GM18505 (cell line): Measurements from ENCODE around the gene PARP2.

Experiments used
- ATAC-seq: cut with Tn5 transposase; IDR thresholded peaks from one replicate; pipeline ENCODE4 v1.9.1; 2021; ENCODE audit not compliant: unreplicated experiment
- POLR2A ChIP-seq: IDR thresholded peaks from 4 replicates; pipeline ENCODE4 v1.6.1; 2011; ENCODE audit warnings: borderline replicate concordance; ENCODE audit not compliant: insufficient read depth, insufficient read length; ENCODE audit errors: extremely low read depth

PARP2 gene

DNA sequence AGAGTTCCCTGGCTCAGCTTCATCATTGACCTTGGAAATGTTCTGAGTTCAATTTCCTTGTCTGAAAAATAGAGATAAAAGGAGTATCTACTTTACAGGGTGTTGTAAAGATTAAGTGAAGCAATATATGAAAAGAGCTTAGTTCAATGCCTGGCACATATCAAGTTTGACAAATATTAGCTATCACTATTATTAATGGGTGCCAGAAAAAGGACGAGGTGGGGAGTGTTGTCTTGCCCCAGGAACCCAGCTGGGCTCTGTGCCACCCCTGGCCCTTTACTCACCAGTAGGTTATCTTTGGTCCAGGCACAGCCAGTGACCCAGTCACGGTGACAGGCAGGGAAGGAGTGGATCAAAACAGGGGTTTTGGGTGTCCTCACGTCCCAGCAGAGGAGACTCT is 32.0 kb downstream of the PARP2 start:
- ATAC-seq = no peak
- TF ChIP-seq POLR2A = no peak

DNA sequence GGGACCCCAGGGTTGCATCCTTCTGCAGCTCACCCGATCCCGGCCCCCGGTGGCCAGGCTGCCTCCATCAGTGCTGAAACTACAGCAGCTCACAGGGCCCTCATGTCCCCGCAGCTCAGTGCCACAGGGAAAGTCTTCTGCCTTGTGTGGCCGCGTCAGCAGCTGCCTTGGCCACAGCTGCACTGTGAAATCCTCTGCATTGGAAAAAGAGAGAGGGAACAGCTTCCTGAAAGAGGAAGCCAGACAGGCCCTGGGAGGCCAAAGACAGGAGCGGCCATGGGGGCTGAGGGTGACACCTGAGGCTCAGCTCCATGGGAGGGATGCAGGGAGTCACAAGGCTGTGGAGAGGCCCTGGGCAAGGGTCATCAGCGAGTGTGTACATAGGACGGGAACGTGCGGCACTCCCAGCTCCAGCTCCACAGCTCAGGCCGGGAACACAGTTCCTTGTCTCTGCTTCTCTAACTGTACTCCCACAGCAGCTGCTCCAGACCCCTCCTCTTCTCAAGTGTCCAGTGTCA is 32.7 kb downstream of the PARP2 start:
- ATAC-seq = no peak
- TF ChIP-seq POLR2A = no peak

DNA sequence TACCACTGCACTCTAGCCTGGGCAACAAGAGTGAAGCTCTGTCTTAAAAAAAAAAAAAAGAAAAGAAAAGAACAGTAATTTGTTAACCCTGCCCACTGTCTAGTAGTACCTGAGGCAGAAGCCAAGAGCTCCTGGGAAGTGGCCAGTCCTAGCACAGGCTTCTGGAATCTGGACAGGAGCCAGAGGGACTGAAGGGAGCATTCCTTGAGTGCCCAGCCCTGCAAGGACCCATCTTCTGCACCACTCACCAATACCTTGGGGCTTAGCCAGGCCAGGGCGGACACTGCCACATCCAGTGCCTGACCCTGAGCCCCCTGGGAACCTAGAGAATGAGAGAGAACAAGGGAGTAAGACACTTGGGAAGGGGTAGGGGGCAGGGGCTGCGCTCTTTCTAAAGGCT is 33.7 kb downstream of the PARP2 start:
- no peak for TF ChIP-seq POLR2A
- no peak for ATAC-seq

DNA sequence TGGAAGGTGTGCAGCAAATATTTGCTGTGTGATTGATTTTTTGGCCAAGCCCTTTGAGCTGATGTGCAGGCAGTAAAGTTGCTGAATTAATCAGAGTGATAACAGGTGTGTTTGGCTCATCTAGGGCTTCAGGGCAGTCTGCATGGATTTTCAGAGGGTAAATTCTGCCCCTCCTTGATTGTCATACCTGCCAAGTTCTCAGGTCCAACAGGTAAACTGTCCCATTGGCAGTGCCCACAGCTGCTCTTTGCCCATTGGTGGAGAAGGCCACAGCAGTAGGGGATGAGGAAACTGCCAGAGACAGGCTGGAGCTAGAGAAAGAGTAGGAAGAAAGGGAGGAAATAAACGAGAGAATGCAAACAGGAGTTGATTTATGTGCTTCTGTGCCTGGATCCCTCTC is 36.3 kb downstream of the PARP2 start:
- no peak for TF ChIP-seq POLR2A
- no peak for ATAC-seq

DNA sequence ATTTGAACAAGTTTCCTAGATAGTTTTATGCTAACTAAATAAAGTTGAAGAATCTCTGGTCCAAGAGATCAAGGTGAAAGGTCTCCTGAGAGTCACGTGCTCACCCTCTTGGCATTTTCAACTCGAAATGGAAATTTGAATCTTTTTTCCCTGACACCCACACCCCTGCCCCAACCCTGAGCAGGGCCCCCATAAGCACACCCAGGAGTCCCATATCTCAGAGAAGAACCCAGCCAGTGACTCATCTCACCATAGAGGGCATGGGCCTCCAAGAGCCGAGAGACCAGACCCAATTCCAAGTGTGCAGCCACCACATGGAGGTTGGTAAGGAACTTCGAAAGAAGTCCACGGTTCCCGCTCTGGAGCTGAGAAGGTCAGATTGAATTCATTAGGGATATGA is 37.2 kb downstream of the PARP2 start:
- no peak for TF ChIP-seq POLR2A
- no peak for ATAC-seq

DNA sequence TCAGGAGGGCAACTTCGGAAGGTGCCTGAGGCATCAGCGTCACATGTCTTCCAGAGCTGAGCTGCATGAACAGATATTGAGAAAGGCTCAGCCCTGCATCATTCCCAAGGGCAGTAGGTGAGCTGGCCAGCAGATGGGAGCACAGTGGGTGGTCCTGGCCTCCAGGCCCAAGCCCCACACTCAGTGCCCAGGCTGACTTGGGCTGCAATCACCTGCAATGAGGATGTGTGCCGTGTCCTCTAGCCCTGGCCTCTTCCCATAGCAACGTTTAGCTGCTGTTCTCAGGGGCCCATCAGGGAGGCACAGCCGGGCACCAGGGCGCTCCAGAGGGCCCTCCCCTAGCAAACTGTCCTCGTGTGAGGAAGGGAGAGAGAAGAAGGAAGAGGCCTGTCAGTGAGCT is 37.9 kb downstream of the PARP2 start:
- no peak for TF ChIP-seq POLR2A
- ATAC-seq = no peak

DNA sequence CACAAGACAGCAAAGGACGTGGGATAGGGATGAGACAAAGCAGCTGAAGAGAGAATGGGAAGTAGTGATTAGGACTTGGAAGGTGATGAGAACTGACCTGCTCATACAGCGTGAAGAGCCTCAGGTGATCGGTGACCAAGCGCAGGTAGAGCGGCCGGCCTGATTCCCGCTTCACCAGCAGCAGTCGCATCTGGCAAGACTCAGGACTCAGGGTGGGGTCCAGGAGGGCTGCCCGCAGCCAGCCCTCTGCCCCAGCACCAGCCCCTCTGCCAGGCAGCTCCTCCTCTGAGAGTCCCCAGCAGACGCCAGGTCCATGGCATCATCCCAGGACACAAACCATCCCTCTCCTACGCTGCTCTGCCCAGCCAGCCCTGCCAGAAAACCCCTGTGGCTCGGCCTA is 39.1 kb downstream of the PARP2 start:
- ATAC-seq = no peak
- TF ChIP-seq POLR2A = no peak

DNA sequence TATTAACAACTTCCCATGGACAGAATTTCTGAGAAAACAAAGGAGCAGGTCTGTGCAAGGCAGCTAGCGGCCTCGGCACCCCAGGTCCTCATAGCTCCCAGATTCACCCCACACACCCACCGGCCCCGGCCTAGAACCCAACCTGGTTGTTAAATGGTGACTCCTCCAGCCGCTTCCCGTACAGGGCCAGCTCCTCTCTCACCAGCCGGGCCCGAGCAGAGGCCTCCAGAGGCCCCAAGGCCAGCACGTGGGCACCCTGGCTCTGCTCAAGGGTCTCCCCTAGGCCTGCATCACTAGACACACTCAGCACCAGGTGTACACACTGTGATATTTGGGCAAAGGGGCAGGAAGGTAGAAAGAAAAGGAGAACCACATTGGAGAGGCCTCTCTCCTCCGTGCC is 39.6 kb downstream of the PARP2 start:
- no peak for ATAC-seq
- TF ChIP-seq POLR2A = no peak

DNA sequence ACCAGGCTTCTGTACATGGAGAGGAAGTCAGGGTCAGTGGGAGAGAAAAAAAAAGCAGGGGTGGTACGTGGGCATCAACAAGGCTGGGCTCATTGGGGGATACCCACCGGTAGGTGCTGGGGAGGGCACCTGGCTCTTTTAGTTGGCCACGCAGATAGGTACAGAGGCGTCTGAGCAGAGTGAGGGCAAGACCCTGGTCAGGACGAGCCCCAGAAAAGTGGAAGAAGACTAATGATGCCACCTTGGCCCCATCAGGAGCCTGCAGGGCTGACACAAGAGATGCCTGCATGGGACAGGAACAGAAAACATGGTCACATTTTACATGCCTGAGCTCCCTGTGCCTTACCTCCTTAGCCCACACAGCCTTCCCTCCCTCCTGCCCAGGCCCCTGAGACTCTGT is 40.2 kb downstream of the PARP2 start:
- ATAC-seq = no peak
- TF ChIP-seq POLR2A = no peak

DNA sequence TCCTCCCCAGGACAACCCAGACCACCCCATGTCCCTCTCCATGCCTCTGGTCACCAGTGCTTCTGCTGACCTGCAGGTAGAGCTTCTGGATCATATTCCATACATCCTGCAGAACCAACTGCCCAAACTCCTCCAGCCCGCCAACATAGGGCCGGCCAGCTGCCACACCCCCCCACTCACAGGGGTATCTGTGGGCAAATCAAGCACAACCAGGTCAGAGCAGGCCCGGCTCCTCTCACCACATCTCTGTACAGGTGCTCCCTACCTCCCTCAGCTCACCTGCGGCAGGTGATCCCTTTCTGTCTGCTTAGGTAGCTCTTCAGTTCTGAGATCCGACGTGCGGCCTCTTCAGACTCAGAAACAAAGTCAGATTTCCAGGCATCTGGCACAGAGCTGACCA is 40.9 kb downstream of the PARP2 start:
- ATAC-seq = no peak
- no peak for TF ChIP-seq POLR2A

DNA sequence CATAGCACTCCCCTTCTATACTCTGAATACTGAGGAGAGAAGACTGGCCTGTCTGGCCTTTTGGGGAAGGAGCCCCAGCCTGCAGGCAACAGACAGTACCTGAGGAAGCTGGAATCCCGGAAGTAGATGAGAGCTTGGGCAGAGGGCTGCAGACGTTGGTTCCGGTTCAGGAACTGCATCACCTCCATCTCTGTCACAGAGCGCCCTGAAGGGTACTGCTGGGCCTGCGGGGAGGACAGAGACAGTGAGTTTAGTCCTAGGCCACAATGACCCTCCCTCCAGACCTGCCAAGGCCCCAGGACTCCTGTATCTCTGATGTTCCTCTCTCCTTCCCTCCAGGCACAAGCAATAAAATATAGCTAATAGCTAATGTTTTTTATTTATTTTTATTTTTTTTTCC is 41.5 kb downstream of the PARP2 start:
- no peak for TF ChIP-seq POLR2A
- ATAC-seq = no peak

DNA sequence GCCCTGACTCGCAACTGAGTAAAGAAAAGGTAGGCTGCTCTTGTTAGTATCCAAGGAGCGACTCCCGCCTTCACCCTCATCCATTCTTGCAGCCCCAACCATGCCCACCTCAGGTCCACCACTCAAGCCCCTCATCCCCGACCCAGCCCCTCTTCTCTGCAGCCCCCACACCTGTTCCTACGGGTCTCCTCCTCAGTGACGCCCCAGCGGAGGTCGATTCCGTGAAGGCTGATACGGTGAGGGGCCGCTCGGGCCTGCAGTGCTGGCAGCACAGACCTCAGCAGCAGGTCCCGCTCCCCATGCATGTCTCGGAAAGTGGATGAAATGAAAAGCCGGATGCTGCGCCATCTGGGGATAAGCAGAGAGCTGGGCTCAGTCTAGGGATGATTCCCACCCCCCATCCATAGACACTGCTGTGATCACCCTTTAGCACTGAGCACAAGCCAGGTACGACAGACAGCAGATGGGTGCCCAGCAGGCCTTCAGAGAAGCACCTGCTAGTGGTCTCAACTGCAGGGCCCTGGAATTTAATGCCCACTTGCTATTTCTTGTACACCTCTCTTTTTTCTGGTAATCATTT is 42.9 kb downstream of the PARP2 start:
- TF ChIP-seq POLR2A = no peak

DNA sequence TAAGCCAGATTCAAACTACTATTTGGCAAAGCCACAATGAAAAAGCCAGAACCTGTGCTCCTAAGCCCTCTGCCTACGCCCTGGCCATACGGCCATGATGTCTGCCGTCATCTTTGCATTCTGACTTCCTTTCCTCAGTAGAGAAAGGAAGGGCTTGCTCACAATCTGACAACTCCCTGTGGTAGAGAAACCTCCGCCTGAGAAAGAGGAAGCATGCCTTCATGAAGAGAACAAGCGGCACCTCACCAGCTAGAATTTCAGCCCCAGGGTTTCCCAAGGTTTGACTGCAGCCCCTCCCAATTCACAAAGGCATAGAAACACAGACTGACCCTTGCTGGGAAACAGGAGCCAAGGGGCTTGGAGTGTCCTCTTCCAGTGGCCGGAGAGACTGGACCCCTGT is 44.1 kb downstream of the PARP2 start:
- no peak for TF ChIP-seq POLR2A
- no peak for ATAC-seq

More for the DNA sequence above, 42.9 kb downstream of the PARP2 start:
- no peak for ATAC-seq

DNA sequence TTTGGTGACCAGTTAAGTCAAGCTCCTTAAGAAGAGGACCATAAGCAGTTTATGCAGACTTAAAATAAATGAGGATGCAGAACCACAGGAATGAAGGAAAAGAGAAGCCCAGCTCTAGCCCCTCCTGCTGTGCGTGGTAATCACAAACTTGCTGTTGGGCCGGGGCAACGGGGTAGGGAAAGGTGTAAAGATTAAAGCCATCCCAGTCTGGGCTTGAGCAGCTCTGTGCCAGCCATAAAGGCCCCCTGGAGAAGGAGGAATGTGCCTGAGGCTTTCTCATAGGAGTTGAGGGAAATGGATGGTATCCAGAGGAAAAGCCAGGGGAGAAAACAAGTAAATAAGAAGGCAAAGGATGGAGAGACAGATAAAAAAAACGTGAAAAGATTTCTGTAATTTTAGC is 44.7 kb downstream of the PARP2 start:
- no peak for ATAC-seq
- no peak for TF ChIP-seq POLR2A

DNA sequence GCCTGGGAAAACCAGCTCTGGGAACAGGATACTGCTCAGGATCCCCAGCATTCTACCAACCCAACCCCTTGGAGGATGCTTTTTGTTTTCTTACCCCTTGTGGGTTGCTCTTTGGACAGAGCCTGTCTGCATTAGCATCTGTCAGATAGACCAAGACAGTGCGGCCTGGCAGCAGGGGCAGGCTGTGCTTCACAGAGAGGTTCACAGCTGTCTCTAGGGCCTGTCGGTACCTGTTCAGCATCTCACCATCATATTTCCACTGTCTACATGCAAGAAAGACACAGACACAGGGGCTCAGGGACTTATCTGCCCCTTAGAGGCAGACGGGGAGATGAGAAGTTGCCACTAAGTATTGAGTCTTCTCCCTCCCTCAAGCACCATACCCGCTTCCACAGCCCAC is 48.1 kb downstream of the PARP2 start:
- no peak for ATAC-seq
- TF ChIP-seq POLR2A = no peak
